AG04450 (cell line): ENCODE data around the gene TOMM6. TPM values are rescaled to one million over a fixed set of nuclear protein-coding genes. Genes with fewer than 3 reads are reported as not detected.

Experiments used
- CTCF ChIA-PET: fragments of 300-600, 350-600 bp; formaldehyde crosslinking; extraction: SDS; loops from one replicate; lab custom pipeline; 2022; ENCODE audit warnings: antibody characterized with exemption, inconsistent platforms; lab: Charles Lee
- POLR2A ChIA-PET: fragments of 350-600 bp; formaldehyde crosslinking; extraction: SDS; loops from one replicate; lab custom pipeline; 2021; ENCODE audit warnings: antibody characterized with exemption, inconsistent platforms; lab: Yijun Ruan, JAX
- DNase-seq: peaks from one replicate; pipeline ENCODE4 v3.0.0-alpha.2; 2011; ENCODE audit warnings: low read depth, low spot score
- H3K27ac ChIP-seq: one replicate; pipeline ENCODE4 v1.5.1; 2012; ENCODE audit warnings: low read depth, low read length, control low read depth
- H3K27me3 ChIP-seq: one replicate; pipeline ENCODE4 v1.6.0; 2012; ENCODE audit warnings: low read length; ENCODE audit not compliant: control insufficient read depth, insufficient read depth
- H3K4me3 ChIP-seq: 2 replicates; pipeline ENCODE4 v1.5.1; 2011; ENCODE audit warnings: mild to moderate bottlenecking, low read depth, low read length, control low read depth
- H3K9me3 ChIP-seq: 2 replicates; pipeline ENCODE4 v1.5.1; 2012; ENCODE audit warnings: low read length; ENCODE audit not compliant: control insufficient read depth, insufficient read depth
- CTCF ChIP-seq: IDR thresholded peaks from 2 replicates; pipeline ENCODE4 v1.5.1; 2011; ENCODE audit warnings: low read depth, low read length, control low read depth, inconsistent platforms
- polyA plus RNA-seq: library from polyadenylated mRNA; depleted of rRNA; stranded (reverse); fragments of >200 nt; gene quantifications from 2 replicates; pipeline ENCODE4 v1.2.3, GENCODE V29; 2011

The TOMM6 gene
- polyA plus RNA-seq, 1 experiment, result 192 TPM

- CTCF ChIA-PET, result no interaction called here
Observed at GRCh38 chr6:41743406-41744235, 43.9 kb upstream of the TOMM6 start.

GRCh38 chr6:41744236-41744787 is 43.2 kb upstream of the TOMM6 start:
- ChIA-PET CTCF (no interaction called here), POLR2A (no interaction called here)
- no peak for DNase-seq
- no peak overlapping the region for H3K27ac ChIP-seq
- no peak for TF ChIP-seq CTCF
- H3K27me3 ChIP-seq, result peaks cover 12% of the 10 kb centered on the region
- H3K9me3 ChIP-seq, result no peaks in the 10 kb centered on the region
- no peak overlapping the region for H3K4me3 ChIP-seq

More at GRCh38 chr6:41743406-41744235, 43.9 kb upstream of the TOMM6 start:
- peaks cover 12% of the 10 kb centered on the region for H3K27me3 ChIP-seq
- POLR2A ChIA-PET, result no interaction called here
- H3K9me3 ChIP-seq, result no peaks in the 10 kb centered on the region
- H3K4me3 ChIP-seq, result no peak overlapping the region
- no peak for TF ChIP-seq CTCF
- no peak for DNase-seq
- no peak overlapping the region for H3K27ac ChIP-seq

GRCh38 chr6:41746107-41746506 is 41.4 kb upstream of the TOMM6 start:
- no peak overlapping the region for H3K27ac ChIP-seq
- no peak for TF ChIP-seq CTCF
- H3K27me3 ChIP-seq, result peaks cover 20% of the 10 kb centered on the region
- H3K4me3 ChIP-seq, result no peak overlapping the region
- H3K9me3 ChIP-seq, result no peaks in the 10 kb centered on the region
- DNase-seq, result no peak
- ChIA-PET POLR2A (interaction anchor here (0.7 kb wide), 1 partner anchor 1036 kb away, joined by 7 read pairs; no protein-coding TSS in a partner anchor), CTCF (no interaction called here)

- TF ChIP-seq CTCF, result no peak
- H3K9me3 ChIP-seq, result no peaks in the 10 kb centered on the region
- no peak for DNase-seq
- CTCF ChIA-PET, result interaction anchor here (2.8 kb wide), 1 partner anchor 12 kb away, joined by 15 read pairs; the partner anchor contains the start of gene TFEB
- peaks cover 22% of the 10 kb centered on the region for H3K27me3 ChIP-seq
- H3K4me3 ChIP-seq, result no peak within 1 kb of the TSS
- H3K27ac ChIP-seq, result no peak within 1 kb of the TSS
- POLR2A ChIA-PET, result no interaction called here
Observed at GRCh38 chr6:41747256-41748101, 40.0 kb upstream of the TOMM6 start, which contains the start of gene PGC. Gene PGC (minus strand): TSS chr6:41747397. CDS start chr6:41747334, 63 bp downstream.
